AG10803 (cell line): ENCODE data around the gene ADIRF.

Experiments used
- DNase-seq: peaks from one replicate; pipeline ENCODE4 v3.0.0; 2010; ENCODE audit warnings: low read depth
- H3K4me3 ChIP-seq: 2 replicates; pipeline ENCODE4 v1.5.1; 2011; ENCODE audit warnings: mild to moderate bottlenecking, low read length, control low read depth
- TF ChIP-seq, protein P1 (sequence below): conservative IDR thresholded peaks from 2 replicates; pipeline ENCODE4 v1.5.1; 2011; ENCODE audit warnings: mild to moderate bottlenecking, low read length, control low read depth, inconsistent platforms

ADIRF gene

DNA sequence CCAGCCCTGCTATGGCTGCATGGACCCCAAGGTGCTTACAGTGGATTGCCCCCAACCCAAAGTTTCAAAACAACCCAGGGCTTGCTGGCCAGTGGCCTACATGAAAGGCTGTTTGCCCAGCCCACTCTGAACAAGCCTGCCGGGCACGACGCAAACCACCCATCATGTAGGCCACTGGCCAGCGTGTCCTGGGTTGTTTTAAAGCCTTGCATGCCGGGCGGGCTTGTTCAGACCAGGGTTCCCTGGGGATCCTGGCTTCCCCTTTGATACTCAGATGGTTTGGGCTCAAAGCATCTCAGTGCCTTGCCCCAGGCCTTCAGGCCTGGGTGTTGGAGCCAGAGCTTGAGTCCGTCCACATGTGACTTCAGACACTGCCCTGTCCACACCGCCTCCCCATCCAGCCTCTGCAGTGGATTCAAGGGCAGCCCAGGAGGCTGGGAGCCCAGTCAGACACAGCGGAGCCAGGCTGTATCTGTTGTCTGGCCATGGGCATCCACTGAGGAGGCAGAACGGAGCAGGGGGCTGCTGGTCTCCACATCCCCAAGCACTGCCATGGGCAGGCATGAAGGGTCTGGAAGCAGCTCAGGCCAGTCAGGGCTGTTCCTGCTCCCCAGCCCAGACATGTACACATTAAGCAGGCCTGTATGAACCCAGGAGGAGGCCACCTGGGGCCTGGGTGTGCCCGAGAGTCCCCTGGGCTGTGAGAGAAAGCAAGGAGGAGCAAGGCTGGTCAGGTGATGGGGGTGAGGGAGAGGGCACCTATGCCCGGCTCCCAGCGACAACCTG is 4.0 kb upstream of the ADIRF start:
- no peak for DNase-seq
- H3K4me3 ChIP-seq: no peak overlapping the region
- TF ChIP-seq, protein P1, sequence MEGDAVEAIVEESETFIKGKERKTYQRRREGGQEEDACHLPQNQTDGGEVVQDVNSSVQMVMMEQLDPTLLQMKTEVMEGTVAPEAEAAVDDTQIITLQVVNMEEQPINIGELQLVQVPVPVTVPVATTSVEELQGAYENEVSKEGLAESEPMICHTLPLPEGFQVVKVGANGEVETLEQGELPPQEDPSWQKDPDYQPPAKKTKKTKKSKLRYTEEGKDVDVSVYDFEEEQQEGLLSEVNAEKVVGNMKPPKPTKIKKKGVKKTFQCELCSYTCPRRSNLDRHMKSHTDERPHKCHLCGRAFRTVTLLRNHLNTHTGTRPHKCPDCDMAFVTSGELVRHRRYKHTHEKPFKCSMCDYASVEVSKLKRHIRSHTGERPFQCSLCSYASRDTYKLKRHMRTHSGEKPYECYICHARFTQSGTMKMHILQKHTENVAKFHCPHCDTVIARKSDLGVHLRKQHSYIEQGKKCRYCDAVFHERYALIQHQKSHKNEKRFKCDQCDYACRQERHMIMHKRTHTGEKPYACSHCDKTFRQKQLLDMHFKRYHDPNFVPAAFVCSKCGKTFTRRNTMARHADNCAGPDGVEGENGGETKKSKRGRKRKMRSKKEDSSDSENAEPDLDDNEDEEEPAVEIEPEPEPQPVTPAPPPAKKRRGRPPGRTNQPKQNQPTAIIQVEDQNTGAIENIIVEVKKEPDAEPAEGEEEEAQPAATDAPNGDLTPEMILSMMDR: no peak

DNA sequence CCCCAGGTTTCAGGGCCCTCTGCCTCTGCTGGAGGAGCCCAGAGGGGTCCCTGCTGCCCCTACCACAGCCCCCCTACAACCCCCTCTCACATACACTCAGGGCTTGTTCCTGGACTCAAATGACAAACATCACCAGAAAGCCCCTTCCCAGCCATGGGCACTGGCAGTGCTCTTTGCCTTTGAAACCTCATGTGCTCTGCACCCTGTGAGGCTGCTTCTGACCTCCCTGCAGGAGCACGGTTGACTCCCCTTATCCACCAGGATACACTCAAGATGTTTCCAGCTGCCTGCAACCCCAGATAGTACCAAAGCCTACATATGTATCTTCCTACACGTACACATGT is 3.5 kb upstream of the ADIRF start:
- no peak for DNase-seq
- TF ChIP-seq, protein P1: no peak
- no peak overlapping the region for H3K4me3 ChIP-seq

DNA sequence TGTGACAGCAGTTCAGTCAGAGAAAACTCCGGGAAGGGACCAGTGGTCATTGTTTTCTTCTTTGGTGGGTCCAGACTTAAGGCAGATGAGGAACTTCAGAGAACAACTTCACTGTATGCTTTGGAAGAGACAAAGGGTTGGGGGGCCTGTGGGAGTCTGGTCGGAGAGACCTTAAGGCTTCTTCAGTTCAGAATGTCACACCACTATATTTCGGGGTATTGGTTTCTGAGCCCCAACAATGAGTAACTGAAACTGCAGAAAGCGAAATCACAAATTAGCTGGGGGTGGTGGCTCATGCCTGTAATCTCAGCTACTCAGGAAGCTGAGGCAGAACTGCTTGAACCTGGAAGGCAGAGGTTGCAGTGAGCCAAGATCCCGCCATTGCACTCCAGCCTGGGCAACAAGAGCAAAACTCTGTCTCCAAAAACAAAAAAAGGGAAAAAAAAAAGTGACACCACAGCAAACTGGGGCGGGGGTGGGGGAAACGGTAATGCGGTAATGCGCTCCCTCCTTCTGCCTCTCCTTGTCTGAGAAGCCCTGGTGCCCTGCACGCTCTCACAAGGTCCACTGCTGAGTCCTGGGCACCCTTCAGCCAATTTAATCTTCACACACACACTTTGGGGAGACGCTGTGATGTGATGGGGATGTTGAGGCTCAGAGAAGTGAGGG is 2.2 kb upstream of the ADIRF start:
- TF ChIP-seq, protein P1: no peak
- no peak for DNase-seq
- no peak overlapping the region; the same call in 1 of the 2 replicates for H3K4me3 ChIP-seq

DNA sequence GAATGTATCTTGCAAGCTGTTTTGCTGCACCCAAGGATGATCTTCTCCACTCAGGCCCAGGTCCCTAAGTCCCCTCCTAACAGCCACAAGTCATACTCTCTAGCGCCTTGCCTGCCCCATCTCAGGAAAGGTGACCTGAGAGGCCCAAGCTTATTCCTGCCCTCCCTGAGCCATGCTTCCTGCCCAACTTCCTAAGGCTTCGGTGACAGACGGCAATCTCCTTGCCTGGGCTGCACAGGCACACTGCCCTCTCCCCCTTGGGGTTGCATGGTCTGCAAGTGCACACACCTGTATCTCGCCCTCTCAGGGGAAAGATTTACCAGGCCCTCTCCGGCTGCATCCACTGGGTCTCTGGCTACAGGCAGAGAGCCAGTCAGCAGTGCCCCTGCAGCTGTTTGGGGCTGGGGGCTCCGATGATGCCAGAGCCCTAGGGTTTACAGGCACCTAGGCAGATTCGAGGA is 771 bp upstream of the ADIRF start:
- TF ChIP-seq, protein P1: no peak
- H3K4me3 ChIP-seq: peak overlapping the region; percentile 79; the same call in 1 of the 2 replicates
- DNase-seq: no peak

DNA sequence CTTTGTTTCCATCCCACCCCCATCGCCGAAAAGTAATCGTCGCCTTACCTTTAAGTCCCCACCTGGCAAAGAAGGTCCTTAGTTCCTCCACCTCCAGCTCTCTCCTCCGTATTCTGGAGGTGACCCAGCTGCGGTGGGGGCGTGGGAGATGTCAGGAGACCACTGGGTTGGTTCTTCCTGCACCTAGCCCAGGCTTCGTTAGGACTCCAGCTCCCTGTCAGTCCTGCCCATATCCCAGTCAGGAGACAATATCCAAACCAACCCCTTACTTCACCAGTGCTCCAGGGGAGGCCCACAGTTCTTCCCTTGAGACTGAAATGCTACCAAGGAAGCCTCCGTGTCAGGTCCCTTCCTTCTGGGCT is 693 bp downstream of the ADIRF start:
- TF ChIP-seq, protein P1: no peak
- DNase-seq: no peak
- peak overlapping the region; percentile 79 for H3K4me3 ChIP-seq

DNA sequence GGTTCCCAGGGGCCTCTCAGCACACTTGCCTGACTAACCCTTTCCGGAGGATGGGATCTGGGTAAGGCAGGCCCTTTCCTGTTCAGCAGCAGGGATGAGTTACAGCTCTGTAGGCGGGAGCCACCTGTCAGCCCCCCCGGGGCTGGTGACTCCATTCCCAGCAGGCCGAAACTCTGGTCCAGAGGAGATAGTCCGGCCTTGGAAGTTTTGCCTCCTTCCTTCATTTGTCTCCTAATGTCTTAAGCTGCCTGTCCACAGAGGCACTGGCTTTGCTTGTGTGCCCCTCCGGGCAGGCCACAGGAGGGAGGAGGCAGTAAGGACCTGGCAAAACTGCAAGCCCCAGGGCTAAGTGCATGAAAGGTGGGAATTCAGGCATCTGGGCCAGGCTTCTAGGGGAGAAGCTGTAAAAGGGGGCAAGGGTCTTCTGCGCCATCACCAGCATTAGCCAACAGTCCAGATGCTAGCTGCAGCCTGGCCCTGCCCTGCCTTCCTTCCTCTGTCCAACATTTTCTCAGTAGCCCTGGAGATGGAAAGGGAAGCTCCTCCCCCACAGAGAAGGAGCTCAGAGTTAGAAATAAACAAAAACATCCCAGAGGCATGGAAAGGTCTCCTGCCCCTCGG is 1.2 kb downstream of the ADIRF start:
- H3K4me3 ChIP-seq: peak overlapping the region; percentile 79
- peak; percentile 37 for DNase-seq

More for the DNA sequence above, 1.2 kb downstream of the ADIRF start:
- TF ChIP-seq, protein P1: no peak
